ENCODE results near the gene CD2.

GRCh38 chr1:116811321-116811720, 57.1 kb downstream of the CD2 start:
- TF ChIP-seq, protein P1, sequence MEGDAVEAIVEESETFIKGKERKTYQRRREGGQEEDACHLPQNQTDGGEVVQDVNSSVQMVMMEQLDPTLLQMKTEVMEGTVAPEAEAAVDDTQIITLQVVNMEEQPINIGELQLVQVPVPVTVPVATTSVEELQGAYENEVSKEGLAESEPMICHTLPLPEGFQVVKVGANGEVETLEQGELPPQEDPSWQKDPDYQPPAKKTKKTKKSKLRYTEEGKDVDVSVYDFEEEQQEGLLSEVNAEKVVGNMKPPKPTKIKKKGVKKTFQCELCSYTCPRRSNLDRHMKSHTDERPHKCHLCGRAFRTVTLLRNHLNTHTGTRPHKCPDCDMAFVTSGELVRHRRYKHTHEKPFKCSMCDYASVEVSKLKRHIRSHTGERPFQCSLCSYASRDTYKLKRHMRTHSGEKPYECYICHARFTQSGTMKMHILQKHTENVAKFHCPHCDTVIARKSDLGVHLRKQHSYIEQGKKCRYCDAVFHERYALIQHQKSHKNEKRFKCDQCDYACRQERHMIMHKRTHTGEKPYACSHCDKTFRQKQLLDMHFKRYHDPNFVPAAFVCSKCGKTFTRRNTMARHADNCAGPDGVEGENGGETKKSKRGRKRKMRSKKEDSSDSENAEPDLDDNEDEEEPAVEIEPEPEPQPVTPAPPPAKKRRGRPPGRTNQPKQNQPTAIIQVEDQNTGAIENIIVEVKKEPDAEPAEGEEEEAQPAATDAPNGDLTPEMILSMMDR (IDR thresholded peaks at IDR 0.05) = no peak
- TF ChIP-seq POLR2A (IDR thresholded peaks at IDR 0.05) = no peak

Data from thyroid gland (tissue), 4 donors.